Fibroblast of skin of scalp (primary cell): ENCODE data around the gene TRMT2A.

Experiments
- DNase-seq: peaks from one replicate; pipeline ENCODE4 v3.0.0-alpha.2; 2013

The TRMT2A gene

DNA sequence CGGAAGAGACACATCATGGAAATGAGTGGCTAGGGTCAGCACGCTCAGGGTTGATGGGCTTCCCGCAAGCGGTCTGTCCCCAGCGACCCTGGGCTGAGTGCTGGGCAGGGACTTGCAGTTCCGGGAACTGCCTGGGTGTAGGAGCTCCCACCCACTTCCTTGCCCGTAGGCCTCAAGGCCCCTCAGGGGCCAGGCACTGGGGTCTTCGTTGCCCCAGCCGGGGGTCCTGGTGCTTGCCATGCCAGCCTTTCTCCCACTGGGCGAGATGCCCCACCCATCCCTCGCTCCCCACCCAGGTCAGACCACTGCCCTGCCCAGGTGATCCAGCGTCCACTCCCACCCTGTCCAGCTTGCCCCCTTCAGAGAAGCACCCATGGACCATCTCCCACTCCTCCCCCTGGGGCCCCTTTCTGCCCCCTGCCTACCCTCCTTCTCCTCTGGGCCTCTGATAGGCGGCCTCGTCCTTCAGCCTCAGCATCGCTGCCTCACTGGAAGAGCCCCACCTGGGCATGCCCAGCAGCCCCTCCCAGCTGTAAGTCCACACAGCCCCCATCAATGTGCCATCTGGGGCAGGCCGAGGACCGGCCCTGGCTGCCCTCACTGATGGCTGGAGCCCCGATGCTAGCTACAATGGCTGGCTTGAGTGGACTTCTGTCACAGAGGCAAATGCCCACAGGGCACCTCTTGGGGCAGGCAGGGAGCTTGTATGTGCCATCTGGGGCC is 54.8 kb downstream of the TRMT2A start:
- no peak for DNase-seq
